ENCODE results near the gene ARHGAP18. TPM values are rescaled to one million over a fixed set of nuclear protein-coding genes. Genes with fewer than 3 reads are reported as not detected.

Gene ARHGAP18
- total and polyA plus RNA-seq, 2 of the 13 experiments (the other 11 are each of a cell fraction or from before 2014, with no cell fraction given) = 58.2 to 115 TPM

GRCh38 chr6:129705212-129705611 lies 4.8 kb downstream of the ARHGAP18 start:
- BruUV-seq (replicated peaks) = no TSS peak
- intact Hi-C loops (cut with micrococcal nuclease; ENCODE audit: unreplicated experiment) (loop anchor here (5.0 kb wide), 1 partner anchor 63 kb away; no protein-coding TSS in a partner anchor), in situ Hi-C loops (cut with HindIII; ENCODE audit: extremely low pct_ligation_motif_present, low pct_unique_long_range_greater_than_20kb) (no loop called here)
- POLR2A ChIA-PET = no interaction called here
- DNase-seq (ENCODE audit: low spot score) = no peak
- ATAC-seq = no peak
- Histone ChIP-seq H3K27ac (ENCODE audit: extremely low read length, insufficient read depth, low read length) (no peak overlapping the region), H4K20me1 (ENCODE audit: insufficient read depth, low read length) (no peaks in the 10 kb centered on the region; the same call in 1 of the 2 replicates), H3K79me2 (ENCODE audit: insufficient read depth, low read length) (peaks cover 96% of the 10 kb centered on the region), H3K27me3 (ENCODE audit: control insufficient read depth in 1 of 2, insufficient read depth in 2 of 2, low read length in 2 of 2) (no peaks in the 10 kb centered on the region; a peak in 1 of 5 replicates), H2AFZ (ENCODE audit: low read length) (no peak overlapping the region), H3K9me3 (ENCODE audit: low read length) (no peaks in the 10 kb centered on the region), H3K4me2 (ENCODE audit: low read depth, low read length) (peak overlapping the region; percentile 64), H3K4me1 (ENCODE audit: insufficient read depth, low read length) (peaks cover 70% of the 10 kb centered on the region), H3K9ac (ENCODE audit: insufficient read depth, low read depth, low read length) (peak overlapping the region; percentile 25; the same call in 1 of the 2 replicates), H3K4me3 (replicated peaks in 1 of 3; ENCODE audit: insufficient read depth in 1 of 3, low read depth in 2 of 3, low read length in 3 of 3) (peak overlapping the region; percentile 2 to 6 (median 6); a peak in 2 of 6 replicates), H3K36me3 (replicated peaks in 1 of 2; ENCODE audit: control insufficient read depth in 1 of 2, insufficient read depth in 2 of 2, low read length in 2 of 2) (peaks cover 2 to 18% of the 10 kb centered on the region in 2 experiments; a peak in 4 of 5 replicates)
- CTCF ChIA-PET (ENCODE audit: low intra/inter-chr PET ratio, low total read pairs) = no interaction called here
- no peak for FAIRE-seq
- TF ChIP-seq KDM5A (IDR thresholded peaks at IDR 0.05; ENCODE audit: borderline replicate concordance, low read length) = no peak
- peak; percentile 33; the same call in 1 of the 2 replicates for TF ChIP-seq GATAD2A (CRISPR knock-in tag; IDR thresholded peaks at IDR 0.05)
- TF ChIP-seq, protein P1, sequence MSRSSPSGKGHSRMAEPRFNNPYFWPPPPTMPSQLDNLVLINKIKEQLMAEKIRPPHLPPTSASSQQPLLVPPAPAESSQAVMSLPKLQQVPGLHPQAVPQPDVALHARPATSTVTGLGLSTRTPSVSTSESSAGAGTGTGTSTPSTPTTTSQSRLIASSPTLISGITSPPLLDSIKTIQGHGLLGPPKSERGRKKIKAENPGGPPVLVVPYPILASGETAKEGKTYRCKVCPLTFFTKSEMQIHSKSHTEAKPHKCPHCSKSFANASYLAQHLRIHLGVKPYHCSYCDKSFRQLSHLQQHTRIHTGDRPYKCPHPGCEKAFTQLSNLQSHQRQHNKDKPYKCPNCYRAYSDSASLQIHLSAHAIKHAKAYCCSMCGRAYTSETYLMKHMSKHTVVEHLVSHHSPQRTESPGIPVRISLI (CRISPR knock-in tag; IDR thresholded peaks at IDR 0.05; ENCODE audit: borderline replicate concordance) = no peak
- peak; percentile 65; the same call in 1 of the 2 replicates for TF ChIP-seq ZBTB37 (CRISPR knock-in tag; IDR thresholded peaks at IDR 0.05)
- TF ChIP-seq, protein P2, sequence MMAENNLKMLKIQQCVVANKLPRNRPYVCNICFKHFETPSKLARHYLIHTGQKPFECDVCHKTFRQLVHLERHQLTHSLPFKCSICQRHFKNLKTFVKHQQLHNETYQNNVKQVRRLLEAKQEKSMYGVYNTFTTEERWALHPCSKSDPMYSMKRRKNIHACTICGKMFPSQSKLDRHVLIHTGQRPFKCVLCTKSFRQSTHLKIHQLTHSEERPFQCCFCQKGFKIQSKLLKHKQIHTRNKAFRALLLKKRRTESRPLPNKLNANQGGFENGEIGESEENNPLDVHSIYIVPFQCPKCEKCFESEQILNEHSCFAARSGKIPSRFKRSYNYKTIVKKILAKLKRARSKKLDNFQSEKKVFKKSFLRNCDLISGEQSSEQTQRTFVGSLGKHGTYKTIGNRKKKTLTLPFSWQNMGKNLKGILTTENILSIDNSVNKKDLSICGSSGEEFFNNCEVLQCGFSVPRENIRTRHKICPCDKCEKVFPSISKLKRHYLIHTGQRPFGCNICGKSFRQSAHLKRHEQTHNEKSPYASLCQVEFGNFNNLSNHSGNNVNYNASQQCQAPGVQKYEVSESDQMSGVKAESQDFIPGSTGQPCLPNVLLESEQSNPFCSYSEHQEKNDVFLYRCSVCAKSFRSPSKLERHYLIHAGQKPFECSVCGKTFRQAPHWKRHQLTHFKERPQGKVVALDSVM (CRISPR knock-in tag; IDR thresholded peaks at IDR 0.05) = no peak
- peak; percentile 26; the same call in 1 of the 2 replicates for TF ChIP-seq ARID5B (CRISPR knock-in tag; IDR thresholded peaks at IDR 0.05)
- no peak for TF ChIP-seq FOXA1 (IDR thresholded peaks at IDR 0.05)
- 0 out of 2 replicates have a peak, but pooled peaks have one; percentile 29 for TF ChIP-seq FOXA1 (CRISPR knock-in tag; IDR thresholded peaks at IDR 0.05)
- TF ChIP-seq, protein P3, sequence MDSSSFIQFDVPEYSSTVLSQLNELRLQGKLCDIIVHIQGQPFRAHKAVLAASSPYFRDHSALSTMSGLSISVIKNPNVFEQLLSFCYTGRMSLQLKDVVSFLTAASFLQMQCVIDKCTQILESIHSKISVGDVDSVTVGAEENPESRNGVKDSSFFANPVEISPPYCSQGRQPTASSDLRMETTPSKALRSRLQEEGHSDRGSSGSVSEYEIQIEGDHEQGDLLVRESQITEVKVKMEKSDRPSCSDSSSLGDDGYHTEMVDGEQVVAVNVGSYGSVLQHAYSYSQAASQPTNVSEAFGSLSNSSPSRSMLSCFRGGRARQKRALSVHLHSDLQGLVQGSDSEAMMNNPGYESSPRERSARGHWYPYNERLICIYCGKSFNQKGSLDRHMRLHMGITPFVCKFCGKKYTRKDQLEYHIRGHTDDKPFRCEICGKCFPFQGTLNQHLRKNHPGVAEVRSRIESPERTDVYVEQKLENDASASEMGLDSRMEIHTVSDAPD (CRISPR knock-in tag; IDR thresholded peaks at IDR 0.05) = peak; percentile 90
- TF ChIP-seq ZSCAN20 (CRISPR knock-in tag; IDR thresholded peaks at IDR 0.05; ENCODE audit: borderline replicate concordance) = peak; percentile 92; the same call in 1 of the 2 replicates
- peak; percentile 53; the same call in 1 of the 2 replicates for TF ChIP-seq KAT7 (CRISPR knock-in tag; IDR thresholded peaks at IDR 0.05; ENCODE audit: borderline replicate concordance)
- 0 out of 2 replicates have a peak, but pooled peaks have one; percentile 15 for TF ChIP-seq NR2F6 (IDR thresholded peaks at IDR 0.05)
- TF ChIP-seq NR2F6 (CRISPR knock-in tag; IDR thresholded peaks at IDR 0.05) = no peak
- TF ChIP-seq ZNF644 (CRISPR knock-in tag; IDR thresholded peaks at IDR 0.05; ENCODE audit: low read depth) = peak; percentile 73; the same call in 1 of the 2 replicates
